GM21825 (cell line): Measurements from ENCODE around the gene HYAL2.
A peak's percentile ranks its signal among the peaks of the same experiment; 100 is the strongest.

ENCODE experiments used
- ATAC-seq: cut with Tn5 transposase; IDR thresholded peaks from one replicate; pipeline ENCODE4 v1.9.1; 2021; ENCODE audit warnings: mild to moderate bottlenecking, moderate library complexity; ENCODE audit not compliant: unreplicated experiment

The HYAL2 gene

DNA sequence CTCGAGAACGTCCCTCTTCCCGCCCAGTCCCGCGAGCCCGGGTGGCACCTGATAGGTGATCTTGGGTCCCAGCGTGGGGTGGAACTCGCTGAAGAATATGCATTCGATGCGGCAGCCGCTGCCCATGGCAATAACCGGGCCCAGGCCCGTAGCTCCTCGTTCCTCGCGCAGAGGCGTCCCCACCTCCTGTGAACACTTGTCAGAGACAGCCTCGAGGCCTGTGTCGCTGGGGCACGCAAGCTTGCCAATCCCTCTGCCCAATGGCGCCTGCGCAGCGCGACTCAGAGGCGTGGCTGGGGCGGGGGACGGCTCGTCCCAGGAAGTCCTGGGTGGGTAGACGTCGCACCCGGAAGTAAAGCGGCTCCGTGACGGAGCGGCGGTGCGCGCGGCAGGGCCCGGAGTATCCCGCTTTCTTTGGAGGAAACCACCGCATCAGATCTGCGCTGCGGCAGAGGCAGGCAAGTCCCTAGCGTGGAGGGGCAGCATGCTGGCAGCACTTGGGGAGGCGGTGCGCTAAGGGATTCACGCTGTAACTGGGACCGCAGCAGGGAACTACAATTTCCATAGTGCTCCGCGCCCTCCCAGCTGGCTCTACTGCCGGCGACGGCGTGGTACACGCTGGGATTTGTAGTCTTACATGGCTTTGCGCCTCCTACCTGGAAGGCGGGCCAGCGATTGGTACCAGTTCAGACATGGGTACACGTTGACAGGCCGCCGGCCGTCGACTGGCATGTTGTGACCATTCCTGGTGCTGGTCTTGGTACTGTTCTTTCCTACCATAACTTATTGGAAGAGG lies 28.2 kb upstream of the HYAL2 start, which contains the start of the genes CYB561D2 and NPRL2:
CYB561D2 (plus strand) TSS at position 336 of the 796 bp plus-strand sequence. CDS start 572 bp downstream, outside the sequence.
NPRL2 (minus strand) TSS at position 249 of the 796 bp plus-strand sequence; CDS start at position 126, 123 bp downstream.
- ATAC-seq, result peak; percentile 78

- ATAC-seq, result no peak
Observed at GRCh38 chr3:50350213-50350526, 27.6 kb upstream of the HYAL2 start.

GRCh38 chr3:50347187-50347813 lies 24.8 kb upstream of the HYAL2 start:
- ATAC-seq, result no peak

GRCh38 chr3:50345586-50346234 lies 23.2 kb upstream of the HYAL2 start, which contains the start of gene ZMYND10:
Gene ZMYND10 (minus strand): TSS chr3:50345732. CDS start chr3:50345579, 153 bp downstream.
- no peak for ATAC-seq

DNA sequence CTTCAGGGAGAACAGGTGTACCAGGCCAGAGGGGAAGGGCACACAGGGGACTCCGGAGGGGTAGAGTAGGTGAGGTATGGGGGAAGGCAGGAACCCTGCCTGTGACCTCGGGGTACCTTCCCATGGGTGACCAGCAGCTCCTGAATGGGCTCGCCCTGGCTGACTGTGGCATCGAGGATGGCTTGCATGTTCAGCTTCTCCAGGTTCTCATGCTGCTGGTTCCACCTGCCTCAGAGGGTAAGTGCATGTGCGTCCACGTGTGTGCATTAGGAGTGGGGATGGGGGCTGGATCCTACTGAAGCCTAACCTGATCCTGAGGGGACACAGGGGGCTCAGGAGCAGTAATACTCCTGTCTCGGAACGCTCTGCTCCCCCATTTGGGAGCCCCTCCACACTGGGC lies 22.5 kb upstream of the HYAL2 start:
- ATAC-seq, result no peak

DNA sequence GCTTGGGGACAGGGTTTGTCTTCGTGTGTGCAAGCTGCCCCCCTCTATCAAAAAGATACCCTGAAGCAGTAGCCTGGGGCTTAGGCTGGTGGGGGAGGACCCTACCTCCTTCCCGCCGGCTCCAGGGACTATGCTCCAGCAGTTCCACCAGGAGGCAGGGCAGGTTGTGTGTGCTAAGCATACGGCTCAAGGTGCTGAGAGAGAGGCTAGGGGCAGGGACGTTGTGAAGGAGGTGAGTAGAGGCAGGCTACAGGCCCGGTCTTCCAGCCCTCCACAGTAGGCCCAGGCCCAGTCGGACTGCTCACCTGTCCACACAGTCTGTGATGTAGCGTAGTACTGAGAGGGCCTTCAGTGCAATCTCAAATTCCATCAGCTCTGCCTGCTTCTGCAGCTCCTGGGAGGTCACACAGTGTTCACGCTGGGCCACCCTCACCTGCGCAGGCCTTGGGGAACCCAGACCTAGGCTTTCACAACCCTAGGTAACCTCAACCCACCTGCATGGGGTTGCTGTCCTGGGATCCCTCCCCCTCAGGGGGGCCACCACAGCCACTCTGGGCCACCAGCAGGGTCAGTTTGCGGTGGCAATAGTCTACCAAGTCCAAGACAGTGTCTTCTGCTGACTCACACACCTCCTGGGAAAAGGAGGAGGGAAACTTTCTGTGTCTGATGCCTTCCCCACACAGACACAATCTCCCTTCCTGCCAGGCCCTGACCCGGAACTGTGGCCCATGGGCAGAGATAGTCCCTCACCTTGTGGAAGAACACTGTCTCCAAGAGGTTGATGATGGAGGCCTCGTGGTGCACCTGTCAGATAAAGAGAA lies 20.5 kb upstream of the HYAL2 start:
- ATAC-seq, result no peak

DNA sequence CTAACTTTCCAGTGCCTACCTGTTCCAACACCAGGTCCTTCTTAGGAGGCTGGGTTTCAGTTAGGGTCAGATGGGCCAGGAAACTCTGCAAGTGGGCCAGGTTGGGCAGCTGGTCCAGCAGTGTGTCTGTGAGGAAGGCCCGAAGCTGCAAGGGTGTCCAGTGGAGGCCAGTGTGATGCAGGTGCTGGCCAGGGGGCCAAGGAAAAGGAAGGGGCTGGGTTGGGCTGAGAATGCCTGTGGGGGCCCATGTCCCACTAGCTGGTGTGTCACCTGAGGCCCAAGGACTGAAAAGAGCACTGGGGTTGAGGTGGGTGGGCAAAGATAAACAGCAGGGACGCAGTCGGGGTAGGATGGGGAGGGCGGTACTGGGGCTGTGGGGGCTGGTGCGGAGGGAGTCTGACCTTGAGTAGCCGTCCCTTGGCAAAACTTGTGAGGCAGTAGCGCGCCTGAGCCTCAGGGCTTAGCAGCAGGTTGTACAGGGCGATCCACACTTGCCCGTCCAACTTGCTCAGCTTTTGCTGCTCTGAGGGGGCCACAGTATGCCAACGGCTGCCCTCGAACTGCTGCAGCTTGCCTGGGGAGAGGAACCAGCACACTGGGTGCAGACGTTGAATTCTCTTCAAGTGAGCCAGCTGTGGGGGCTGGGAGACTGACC lies 19.6 kb upstream of the HYAL2 start:
- no peak for ATAC-seq

DNA sequence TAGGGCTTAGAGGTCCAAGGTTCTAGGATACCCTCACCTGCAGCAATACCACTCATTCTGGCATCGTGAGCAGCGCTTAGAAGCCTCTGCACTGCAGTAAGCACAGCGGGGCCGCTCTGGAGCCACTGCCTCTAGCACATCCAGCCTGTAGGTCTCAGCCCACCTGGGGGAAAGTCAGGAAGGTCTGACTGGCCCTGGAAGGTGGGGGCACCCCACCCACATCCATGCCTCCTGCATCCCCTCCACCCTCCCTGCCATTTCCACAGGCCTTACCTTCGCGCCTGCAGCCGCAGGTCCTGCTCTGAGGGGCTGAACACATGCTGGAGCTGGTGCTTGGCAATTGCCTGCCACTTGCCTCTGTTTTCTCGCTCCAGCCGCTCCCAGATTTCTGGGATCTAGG lies 19.0 kb upstream of the HYAL2 start:
- no peak for ATAC-seq

- no peak for ATAC-seq
Observed at GRCh38 chr3:50340448-50341329, 18.1 kb upstream of the HYAL2 start, which contains the start of gene RASSF1. Gene RASSF1 (minus strand): TSS chr3:50340836. CDS start chr3:50340805, 31 bp downstream.

DNA sequence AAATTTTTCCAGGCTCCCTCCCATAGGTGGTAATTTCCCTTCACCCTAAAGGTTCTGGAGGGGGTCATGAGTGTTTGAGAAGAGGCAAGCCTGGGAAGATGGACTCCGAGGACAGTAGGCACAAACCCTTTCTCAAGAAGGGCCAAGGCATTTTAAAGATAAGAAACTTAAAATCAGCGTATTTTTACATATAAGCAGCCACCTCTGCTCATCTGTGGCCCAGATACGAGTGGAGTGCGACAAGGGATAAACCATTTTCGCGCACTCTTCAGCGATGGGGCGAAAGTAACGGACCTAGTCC lies 17.6 kb upstream of the HYAL2 start:
- ATAC-seq, result no peak

DNA sequence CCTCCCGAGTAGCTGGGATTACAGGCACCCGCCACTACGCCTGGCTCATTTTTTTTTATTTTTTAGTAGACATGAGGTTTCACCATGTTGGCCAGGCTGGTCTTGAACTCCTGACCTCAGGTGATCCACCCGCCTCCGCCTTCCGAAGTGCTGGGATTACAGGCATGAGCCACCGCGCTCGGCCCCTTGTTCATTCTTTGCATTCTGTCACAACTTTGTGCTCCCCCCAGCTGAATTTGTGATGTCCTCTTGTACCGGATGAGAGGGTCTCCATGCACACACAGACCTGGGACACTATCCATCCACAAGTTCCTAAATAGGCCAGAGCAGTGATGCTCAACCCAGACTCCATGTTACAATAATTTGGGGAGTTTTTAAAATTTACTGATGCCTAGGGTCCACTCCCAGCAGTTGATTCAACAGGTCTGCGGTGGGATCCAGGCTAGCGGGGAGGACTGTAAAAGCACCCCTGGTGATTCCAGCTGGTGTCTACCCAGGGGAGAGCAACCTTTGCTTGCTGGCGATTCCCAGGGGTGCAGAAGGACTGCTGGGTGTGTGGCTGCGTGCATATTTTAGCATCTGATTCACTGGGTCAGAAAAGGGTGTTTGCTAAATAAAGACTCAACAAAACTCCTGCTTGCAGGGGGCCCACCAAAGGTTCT lies 17.1 kb upstream of the HYAL2 start:
- ATAC-seq, result no peak

DNA sequence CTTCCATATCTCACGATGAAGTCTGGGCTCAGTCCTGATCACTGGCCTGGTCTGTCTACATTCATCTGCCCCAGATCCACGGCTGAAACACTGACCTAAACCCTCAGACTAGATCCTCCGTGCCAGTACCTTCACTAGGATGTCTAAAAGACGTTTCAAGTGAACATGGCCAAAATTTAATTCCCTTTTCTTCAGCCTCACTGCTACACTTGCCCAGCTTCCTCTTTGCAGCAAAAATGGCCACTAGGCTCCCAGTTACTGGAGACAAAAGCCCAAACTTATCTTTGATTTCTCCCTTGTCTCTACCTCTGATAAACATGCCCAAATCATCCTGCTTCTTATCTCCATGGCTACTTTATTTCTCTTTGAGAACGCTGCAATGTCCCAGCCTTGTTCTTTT lies 16.4 kb upstream of the HYAL2 start:
- ATAC-seq, result no peak

DNA sequence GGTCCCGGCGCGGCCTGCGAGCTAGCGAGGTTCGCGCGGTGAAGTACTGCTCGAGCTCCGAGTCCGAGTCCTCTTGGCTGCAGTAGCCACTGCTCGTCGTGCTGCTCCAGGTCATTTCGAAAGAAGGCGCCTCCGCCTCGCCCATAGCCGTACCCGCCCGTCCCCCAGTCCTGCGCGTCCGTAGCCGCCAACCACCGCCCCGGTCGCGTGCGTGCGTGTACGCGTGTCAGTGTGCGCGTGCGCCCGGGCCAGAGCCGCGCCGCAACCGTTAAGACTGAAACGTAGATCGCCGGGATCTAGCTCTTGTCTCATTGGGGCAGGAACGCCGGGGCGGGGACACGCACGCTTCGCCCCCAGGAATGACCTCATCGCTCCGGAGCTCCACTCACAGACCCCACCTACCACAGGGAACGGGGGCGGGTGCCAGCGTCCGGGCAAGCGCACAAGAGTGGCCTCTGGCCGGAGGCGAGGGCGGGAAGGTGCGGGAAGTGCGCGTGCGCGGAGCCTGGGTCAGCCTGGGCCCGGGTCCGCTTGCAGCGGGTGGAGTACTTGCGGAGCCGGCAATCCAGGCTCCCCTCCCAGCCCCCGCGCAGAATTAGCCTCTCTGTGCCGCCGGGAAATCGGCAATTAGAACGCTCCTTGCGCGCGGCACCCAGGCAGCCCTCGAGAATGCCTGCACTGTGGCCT lies 14.8 kb upstream of the HYAL2 start:
- ATAC-seq, result peak; percentile 78

GRCh38 chr3:50336452-50337174 lies 14.1 kb upstream of the HYAL2 start:
- peak; percentile 27 for ATAC-seq

DNA sequence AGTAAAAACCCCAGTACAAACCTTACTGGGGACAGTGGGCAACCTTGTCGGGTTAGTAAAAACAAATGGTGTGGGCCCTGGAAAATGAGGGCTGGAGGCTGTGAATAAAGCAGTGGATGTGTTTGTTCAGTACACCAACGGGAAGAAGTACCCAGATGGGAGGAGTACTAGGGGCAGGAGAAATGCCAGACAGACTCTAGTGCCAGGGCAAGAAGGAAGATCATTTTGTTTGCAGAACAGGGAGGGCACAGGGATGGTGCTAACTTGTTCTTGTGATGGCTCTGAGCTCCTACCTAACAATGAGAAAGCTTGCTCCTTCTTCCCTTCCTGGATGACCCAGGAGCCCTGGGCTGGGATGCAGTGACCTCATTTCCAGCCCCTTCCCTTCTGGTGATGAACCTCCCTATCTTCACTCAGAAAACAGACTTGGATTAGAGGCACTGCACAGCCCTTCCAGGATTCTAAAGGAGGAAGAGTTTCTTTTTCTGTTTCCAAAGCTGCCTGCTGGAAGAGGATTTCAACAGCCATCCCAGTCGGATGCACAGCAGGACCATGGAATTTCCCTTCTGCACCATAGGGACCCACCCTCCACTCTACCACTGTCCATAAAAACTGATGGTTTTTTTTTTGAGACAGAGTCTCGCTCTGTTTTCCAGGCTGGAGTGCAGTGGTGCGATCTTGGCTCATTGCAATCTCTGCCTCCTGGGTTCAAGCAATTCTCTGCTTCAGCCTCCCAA lies 12.0 kb upstream of the HYAL2 start:
- ATAC-seq, result no peak

DNA sequence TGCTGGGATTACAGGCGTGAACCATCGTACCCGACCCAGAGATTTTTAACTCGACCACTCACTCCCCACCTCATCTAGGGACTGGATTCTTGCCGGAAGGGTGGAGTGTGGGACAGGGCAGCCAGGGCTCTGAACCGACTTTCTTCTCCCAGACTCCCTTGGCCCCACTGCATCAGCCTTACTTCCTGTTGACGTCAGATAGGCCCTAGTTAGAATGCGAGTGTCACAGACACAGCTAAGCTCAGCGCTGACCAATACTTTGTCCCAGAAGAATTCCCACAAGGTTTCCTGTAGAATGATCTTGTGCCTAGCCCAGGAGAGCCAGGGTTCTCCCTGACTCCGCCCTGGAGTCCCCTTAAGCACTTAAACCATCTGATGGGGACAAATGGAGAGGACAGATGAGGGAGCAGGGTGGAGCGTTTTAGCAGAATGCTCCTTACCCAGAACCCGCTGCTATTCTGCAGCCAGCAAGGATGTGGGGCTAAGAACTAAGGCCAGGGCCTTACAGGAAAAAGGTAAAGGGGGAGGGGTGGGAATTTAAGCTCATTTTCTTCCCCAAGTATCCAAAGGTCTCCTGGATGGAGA lies 11.3 kb upstream of the HYAL2 start:
- ATAC-seq, result no peak
